GM12874 (cell line): ENCODE measurements around the gene ABCA5.

Experiments
- CTCF ChIP-seq: IDR thresholded peaks from 2 replicates; pipeline ENCODE4 v1.5.1; 2011; ENCODE audit warnings: low read depth, mild to moderate bottlenecking, control low read depth, low read length, moderate library complexity; ENCODE audit not compliant: insufficient read depth

The ABCA5 gene

GRCh38 chr17:69246202-69246601 lies 80.7 kb downstream of the ABCA5 start:
- no peak for TF ChIP-seq CTCF

DNA sequence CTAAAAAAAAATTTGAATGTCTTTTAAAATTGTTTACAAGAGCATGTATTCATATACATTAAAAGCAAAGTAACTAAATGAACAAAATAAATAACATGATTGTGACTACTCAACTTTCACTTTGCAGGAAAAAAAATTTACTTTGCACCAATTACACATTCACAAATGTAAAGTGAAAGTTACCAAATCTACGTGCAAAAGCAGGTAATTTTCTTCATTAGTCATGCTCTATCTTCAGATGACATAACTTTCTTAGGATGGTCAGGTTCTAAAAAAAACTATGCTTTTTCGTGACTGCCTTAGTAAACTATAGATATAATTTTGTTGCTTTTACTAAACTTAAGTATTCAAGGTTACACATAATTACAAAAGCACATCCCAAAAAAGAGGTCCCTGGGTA lies 81.3 kb downstream of the ABCA5 start:
- TF ChIP-seq CTCF, result no peak

GRCh38 chr17:69239611-69240600 lies 87.0 kb downstream of the ABCA5 start:
- no peak for TF ChIP-seq CTCF

- no peak for TF ChIP-seq CTCF
Observed at GRCh38 chr17:69236946-69237345, 90.0 kb downstream of the ABCA5 start.

DNA sequence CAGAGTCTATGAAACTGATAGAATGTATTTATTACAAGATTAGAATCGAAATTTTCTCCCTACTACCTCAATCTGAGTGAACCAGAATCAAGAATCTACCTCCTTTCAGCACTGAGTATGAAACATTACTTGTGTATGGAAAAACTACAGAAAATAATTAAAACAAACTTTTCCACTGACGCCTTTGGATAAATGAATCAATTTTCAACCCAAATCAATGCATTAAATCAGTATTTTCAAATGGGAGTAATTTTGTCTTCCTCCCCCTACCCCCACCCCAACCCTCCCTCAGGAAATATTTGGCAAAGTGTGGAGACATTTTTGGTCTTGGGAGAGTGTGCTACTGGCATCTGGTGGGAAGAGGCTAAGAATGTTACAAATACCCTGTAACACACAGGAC lies 90.5 kb downstream of the ABCA5 start:
- no peak for TF ChIP-seq CTCF

DNA sequence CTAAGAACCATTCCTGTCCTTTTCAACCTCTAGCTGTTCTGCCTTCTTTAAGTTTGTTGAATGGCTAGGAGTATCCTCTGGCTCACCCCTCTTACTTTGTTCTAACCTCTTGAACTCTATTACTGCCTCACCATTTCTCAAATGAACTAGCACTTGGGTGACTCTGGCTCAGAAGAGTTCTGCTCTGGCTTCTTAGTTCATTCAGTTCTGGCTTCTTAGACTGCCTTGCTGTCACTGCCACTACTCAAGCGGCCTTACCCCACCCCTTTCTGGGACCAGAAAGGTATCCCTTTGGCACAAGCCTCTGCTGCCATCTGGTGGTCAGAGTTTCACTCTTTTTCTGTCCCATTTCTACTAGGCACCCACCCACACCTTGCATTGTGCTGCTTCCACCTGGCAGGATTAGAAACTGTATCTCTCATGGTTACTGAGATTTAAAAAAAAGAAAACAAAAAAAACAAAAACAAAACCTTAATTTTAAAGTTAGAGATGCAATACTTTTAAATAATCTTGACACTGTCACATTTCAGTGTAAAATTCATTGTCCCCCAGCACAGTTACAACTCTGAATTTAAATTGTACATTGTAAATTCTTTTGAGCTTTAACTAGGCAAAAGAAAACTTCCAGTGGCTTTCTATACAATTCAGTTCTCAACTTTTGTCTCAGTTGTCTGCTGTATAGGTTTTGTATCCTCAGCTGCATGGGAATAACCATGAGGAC lies 91.4 kb downstream of the ABCA5 start:
- TF ChIP-seq CTCF, result peak; percentile 70

DNA sequence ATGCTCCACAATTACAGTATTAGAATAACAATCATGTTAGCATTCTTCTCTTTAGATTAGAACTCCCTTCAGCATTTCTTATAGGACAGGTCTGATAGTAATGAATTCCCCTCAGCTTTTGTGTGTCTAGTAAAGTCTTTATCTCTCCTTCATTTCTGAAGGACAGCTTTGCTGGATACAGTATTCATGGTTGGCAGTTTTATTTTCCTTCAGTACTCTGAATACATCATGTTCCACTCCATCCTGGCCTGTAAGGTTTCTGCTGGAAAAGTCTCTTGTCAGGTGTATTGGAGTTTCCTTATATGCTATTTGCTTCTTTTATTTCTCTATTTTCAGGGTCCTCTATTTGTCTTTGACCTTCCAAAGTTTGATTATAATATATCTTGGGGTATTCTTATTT lies 94.3 kb downstream of the ABCA5 start:
- no peak for TF ChIP-seq CTCF
